ENCODE data around the gene MLPH. TPM values are rescaled to one million over a fixed set of nuclear protein-coding genes. Genes with fewer than 3 reads are reported as not detected.

The MLPH gene
- total and polyA plus RNA-seq, 12 donors, result 0.12 to 3.6 (median 0.84) TPM; not detected in 1

DNA sequence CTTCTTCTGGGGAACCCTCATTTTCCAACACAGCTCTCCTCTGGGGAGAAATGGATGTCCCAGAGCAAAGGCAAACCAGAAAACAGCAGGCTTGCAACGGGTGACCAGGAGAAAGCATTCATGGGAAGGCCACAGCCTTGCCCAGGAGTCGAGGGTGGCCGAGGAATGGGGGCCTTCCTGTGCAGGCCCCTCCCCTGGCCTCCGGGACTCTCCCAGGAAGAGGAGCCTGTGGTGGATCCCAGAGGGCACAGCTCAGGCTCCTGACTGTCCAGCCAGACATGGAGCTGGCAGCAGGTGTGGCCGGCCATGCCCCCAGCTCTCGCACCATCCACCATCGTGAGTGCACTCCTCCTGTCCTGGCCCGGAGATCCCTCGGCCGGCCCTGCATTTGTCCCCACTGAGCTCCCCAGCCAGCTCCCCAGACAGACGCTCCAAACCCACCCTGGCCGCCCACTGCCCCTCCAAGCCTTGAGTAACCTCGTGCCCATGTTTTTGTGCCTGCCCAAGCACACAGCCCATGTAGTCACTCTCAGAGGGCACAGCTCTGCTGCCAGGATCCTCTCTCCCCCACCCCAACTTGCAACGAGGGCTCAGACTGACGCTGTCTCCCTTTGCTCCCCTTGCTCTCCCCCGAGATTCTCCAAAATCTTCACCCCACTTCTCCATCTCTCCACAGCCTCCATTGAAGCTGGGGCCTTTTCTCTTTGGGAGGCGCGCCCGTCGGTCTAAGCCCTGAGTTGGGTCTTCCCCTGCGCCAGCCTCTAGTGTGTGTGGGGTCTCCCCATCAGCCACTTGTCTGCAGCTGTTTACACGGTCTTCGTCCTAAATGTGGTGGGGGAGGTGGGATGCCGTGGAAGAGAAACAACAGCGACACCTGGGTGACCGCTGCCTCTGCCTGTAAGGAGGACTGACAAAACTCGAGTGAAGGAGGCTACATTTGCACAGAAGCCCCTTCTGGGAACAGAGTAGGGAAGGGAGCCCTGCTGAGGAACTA lies 89.1 kb downstream of the MLPH start:
- Histone ChIP-seq H3K4me1 (replicated peaks in 1 of 2) (peaks cover 4 to 5% of the 10 kb centered on the region in 2 donors), H3K27me3 (no peaks in the 10 kb centered on the region), H3K27ac (no peak overlapping the region), H3K36me3 (replicated peaks in 1 of 2) (no peaks in the 10 kb centered on the region), H3K9me3 (replicated peaks in 1 of 3) (no peaks in the 10 kb centered on the region), H3K4me3 (no peak overlapping the region)
- intact Hi-C loops (cut with DNase I), result loop anchor here (5.0 to 10.0 kb wide), 2 partner anchors 166 to 461 kb away; no protein-coding TSS in a partner anchor
- DNase-seq, result no peak
- 85 to 89% (median 87%) methylated on average over 24 to 27 of the region's 27 CpGs for WGBS, 4 donors
- TF ChIP-seq POLR2A (IDR thresholded peaks at IDR 0.05), result no peak
- TF ChIP-seq, protein P1, sequence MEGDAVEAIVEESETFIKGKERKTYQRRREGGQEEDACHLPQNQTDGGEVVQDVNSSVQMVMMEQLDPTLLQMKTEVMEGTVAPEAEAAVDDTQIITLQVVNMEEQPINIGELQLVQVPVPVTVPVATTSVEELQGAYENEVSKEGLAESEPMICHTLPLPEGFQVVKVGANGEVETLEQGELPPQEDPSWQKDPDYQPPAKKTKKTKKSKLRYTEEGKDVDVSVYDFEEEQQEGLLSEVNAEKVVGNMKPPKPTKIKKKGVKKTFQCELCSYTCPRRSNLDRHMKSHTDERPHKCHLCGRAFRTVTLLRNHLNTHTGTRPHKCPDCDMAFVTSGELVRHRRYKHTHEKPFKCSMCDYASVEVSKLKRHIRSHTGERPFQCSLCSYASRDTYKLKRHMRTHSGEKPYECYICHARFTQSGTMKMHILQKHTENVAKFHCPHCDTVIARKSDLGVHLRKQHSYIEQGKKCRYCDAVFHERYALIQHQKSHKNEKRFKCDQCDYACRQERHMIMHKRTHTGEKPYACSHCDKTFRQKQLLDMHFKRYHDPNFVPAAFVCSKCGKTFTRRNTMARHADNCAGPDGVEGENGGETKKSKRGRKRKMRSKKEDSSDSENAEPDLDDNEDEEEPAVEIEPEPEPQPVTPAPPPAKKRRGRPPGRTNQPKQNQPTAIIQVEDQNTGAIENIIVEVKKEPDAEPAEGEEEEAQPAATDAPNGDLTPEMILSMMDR (IDR thresholded peaks at IDR 0.05), result no peak

DNA sequence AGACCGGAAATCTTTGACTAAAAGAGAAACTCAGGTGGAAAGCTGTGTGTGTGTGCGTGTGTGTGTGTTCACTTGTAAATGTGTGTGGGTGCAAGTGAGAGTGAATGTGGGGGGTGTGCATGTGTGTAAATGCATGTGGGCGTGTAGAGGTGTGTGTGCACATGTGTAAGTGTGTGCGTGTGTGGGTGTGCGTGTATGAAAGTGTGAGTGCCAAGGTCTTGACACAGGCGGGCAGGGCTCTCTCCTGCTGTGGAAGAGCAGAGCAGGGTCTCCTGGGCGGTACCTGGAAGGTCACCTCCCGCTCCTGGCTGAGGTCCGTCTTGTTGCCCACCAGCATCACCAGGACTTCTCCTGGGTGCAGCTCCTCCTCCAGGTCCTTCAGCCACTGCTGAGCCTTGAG lies 89.9 kb downstream of the MLPH start:
- peaks cover 6 to 7% of the 10 kb centered on the region in 2 donors for H3K4me1 ChIP-seq (replicated peaks in 1 of 2)
- no peak overlapping the region for H3K4me3 ChIP-seq
- intact Hi-C loops (cut with DNase I), result loop anchor here (5.0 to 10.0 kb wide), 2 partner anchors 165 to 462 kb away; no protein-coding TSS in a partner anchor
- no peaks in the 10 kb centered on the region for H3K36me3 ChIP-seq (replicated peaks in 1 of 2)
- TF ChIP-seq POLR2A (IDR thresholded peaks at IDR 0.05), result no peak
- TF ChIP-seq, protein P1 (IDR thresholded peaks at IDR 0.05), result no peak
- WGBS, 4 donors, result 80 to 92% (median 89%) methylated on average over 8 to 9 of the region's 9 CpGs
- H3K27me3 ChIP-seq, result no peaks in the 10 kb centered on the region
- no peaks in the 10 kb centered on the region for H3K9me3 ChIP-seq (replicated peaks in 1 of 3)
- DNase-seq, result no peak
- no peak overlapping the region for H3K27ac ChIP-seq

DNA sequence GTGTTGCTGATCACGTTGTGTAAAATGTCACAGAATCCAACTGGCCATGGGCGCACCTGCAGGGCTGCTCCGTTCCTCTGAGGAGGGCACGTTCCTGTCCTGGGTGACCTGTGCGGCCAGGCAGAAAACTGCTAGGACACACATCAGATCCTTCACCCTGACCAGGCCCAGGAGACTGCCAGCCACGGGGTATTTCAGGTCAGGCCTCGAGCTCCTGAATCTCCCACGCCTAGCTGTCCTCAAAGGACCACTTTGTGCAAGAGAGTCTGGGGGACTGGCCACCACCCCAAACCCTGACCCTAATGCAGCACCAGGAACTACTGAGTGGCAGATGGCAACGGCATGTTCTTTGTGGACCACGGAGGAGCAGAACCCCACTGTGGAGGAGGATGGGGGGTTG lies 90.4 kb downstream of the MLPH start:
- intact Hi-C loops (cut with DNase I), result loop anchor here (5.0 to 10.0 kb wide), 2 partner anchors 165 to 463 kb away; no protein-coding TSS in a partner anchor
- Histone ChIP-seq H3K27ac (no peak overlapping the region), H3K27me3 (no peaks in the 10 kb centered on the region), H3K4me1 (replicated peaks in 1 of 2) (peaks cover 4 to 9% of the 10 kb centered on the region in 2 donors), H3K9me3 (replicated peaks in 1 of 3) (no peaks in the 10 kb centered on the region), H3K4me3 (no peak overlapping the region), H3K36me3 (replicated peaks in 1 of 2) (no peaks in the 10 kb centered on the region)
- TF ChIP-seq POLR2A (IDR thresholded peaks at IDR 0.05), result no peak
- TF ChIP-seq, protein P1 (IDR thresholded peaks at IDR 0.05), result no peak
- WGBS, 4 donors, result 86 to 89% (median 88%) methylated on average over 6 to 10 of the region's 10 CpGs
- no peak for DNase-seq
